K562 (cell line): Measurements from ENCODE around the gene DTX1. TPM values are rescaled to one million over a fixed set of nuclear protein-coding genes. Genes with fewer than 3 reads are reported as not detected.

Source experiments
- ATAC-seq: fragments of 200-7000 bp; cut with Tn5 transposase; 3 replicates; pipeline ENCODE4 v1.9.1; 2020; ENCODE audit warnings: moderate library complexity
- BruUV-seq: library from RNA; stranded (reverse); fragments of 400-500 nt; replicated peaks from 2 replicates; lab custom pipeline; 2021; lab: Mats Ljungman, UMichigan
- CTCF ChIA-PET: fragments of 300-600 bp; formaldehyde crosslinking; extraction: SDS; loops from one replicate; lab custom pipeline; 2021; ENCODE audit warnings: low intra/inter-chr PET ratio; lab: Yijun Ruan, JAX
- POLR2A ChIA-PET: fragments of 300-600, 350-650 bp; sonication (Branson Sonifier 250); formaldehyde crosslinking; extraction: SDS; loops from one replicate; lab custom pipeline; 2021; ENCODE audit warnings: antibody characterized with exemption, inconsistent platforms; lab: Yijun Ruan, JAX
- DNase-seq, 4 experiments: peaks; one replicate each; pipeline versions ENCODE4 v3.0.0 to v3.0.0-alpha.2; 2011 to 2018; ENCODE audit warnings: low spot score in 3 of 4, mixed read lengths in 3 of 4; ENCODE audit errors: extremely low read depth in 1 of 4
- FAIRE-seq: peaks from 2 replicates; lab custom pipeline; 2011; peaks lifted over from hg19 to GRCh38; lab: Jason Lieb, UNC
- H2AFZ ChIP-seq: 2 replicates; pipeline ENCODE4 v1.6.0; 2011; ENCODE audit warnings: low read depth, low read length, control low read depth, inconsistent platforms
- H3K27ac ChIP-seq: fragments of 200-600 bp; 3 replicates; pipeline ENCODE4 v1.8.0; 2011; ENCODE audit warnings: low read depth, mild to moderate bottlenecking, control low read depth, inconsistent platforms, low read length, moderate library complexity, mixed read lengths; ENCODE audit errors: extremely low read depth
- H3K27me3 ChIP-seq, 2 experiments: fragments of 300-600 bp in 1 of 2; 2 replicates in 1 of 2; 3 replicates in 1 of 2; pipeline versions ENCODE4 v1.6.0 to v1.8.0; 2011; ENCODE audit warnings: inconsistent platforms in 2 of 2, low read length in 2 of 2, mild to moderate bottlenecking in 1 of 2, mixed read lengths in 1 of 2, moderate library complexity in 1 of 2; ENCODE audit not compliant: control insufficient read depth in 2 of 2, insufficient read depth in 2 of 2
- H3K36me3 ChIP-seq: fragments of 300-600 bp; 3 replicates; pipeline ENCODE4 v1.8.0; 2011; ENCODE audit warnings: mild to moderate bottlenecking, low read length, inconsistent platforms; ENCODE audit not compliant: control insufficient read depth, insufficient read depth
- H3K4me1 ChIP-seq, 2 experiments: fragments of 200-600 bp in 1 of 2; replicated peaks in 1 of 2; 2 replicates in 1 of 2; 3 replicates in 1 of 2; pipeline versions ENCODE4 v1.5.1 to v1.8.0; 2011; ENCODE audit warnings: inconsistent platforms in 2 of 2, low read length in 2 of 2, mild to moderate bottlenecking in 1 of 2, mixed read lengths in 1 of 2, moderate library complexity in 1 of 2; ENCODE audit not compliant: control insufficient read depth in 2 of 2, insufficient read depth in 2 of 2
- H3K4me2 ChIP-seq: 2 replicates; pipeline ENCODE4 v1.6.1; 2011; ENCODE audit warnings: low read length, control low read depth, inconsistent platforms, mixed read lengths; ENCODE audit not compliant: insufficient read depth
- H3K4me3 ChIP-seq: fragments of 200-600 bp; sonication (generic), shearing (Covaris generic); 2 replicates; pipeline ENCODE4 v1.5.1; 2016; ENCODE audit warnings: control low read depth, inconsistent platforms
- H3K79me2 ChIP-seq: fragments of 200-600 bp; 3 replicates; pipeline ENCODE4 v1.8.0; 2011; ENCODE audit warnings: low read length, inconsistent platforms; ENCODE audit not compliant: control insufficient read depth, insufficient read depth
- H3K9ac ChIP-seq, 2 experiments: 2 replicates each; pipeline versions ENCODE4 v1.6.0 to v1.6.1; 2011; ENCODE audit warnings: low read depth in 2 of 2, low read length in 2 of 2, control low read depth in 1 of 2, inconsistent platforms in 1 of 2, mild to moderate bottlenecking in 1 of 2, mixed read lengths in 1 of 2; ENCODE audit not compliant: insufficient read depth in 1 of 2
- H3K9me1 ChIP-seq: one replicate; pipeline ENCODE4 v1.6.0; 2011; ENCODE audit warnings: inconsistent platforms, mild to moderate bottlenecking, low read length, moderate library complexity; ENCODE audit not compliant: control insufficient read depth, insufficient read depth
- H3K9me3 ChIP-seq: replicated peaks from 2 replicates; pipeline ENCODE4 v1.5.1; 2011; ENCODE audit warnings: low read depth, low read length, inconsistent platforms; ENCODE audit not compliant: control insufficient read depth, insufficient read depth
- H4K20me1 ChIP-seq: replicated peaks from 2 replicates; pipeline ENCODE4 v1.6.1; 2011; ENCODE audit warnings: low read length, inconsistent platforms, mixed read lengths; ENCODE audit not compliant: control insufficient read depth, insufficient read depth
- CC2D1A ChIP-seq: fragments of 450-650 bp; IDR thresholded peaks from 2 replicates; pipeline ENCODE4 v1.6.1; 2017; ENCODE audit warnings: mild to moderate bottlenecking
- GTF2E2 ChIP-seq: fragments of 200-800 bp; sonication (Bioruptor generic); IDR thresholded peaks from 2 replicates; pipeline ENCODE4 v1.6.1; 2016; ENCODE audit warnings: missing genetic modification characterization, missing compliant biosample characterization
- KAT8 ChIP-seq: fragments of 450-650 bp; IDR thresholded peaks from 2 replicates; pipeline ENCODE4 v1.6.1; 2016; ENCODE audit warnings: low read depth, mild to moderate bottlenecking
- KDM1A ChIP-seq, 2 experiments: fragments of 450-650 bp; IDR thresholded peaks; 2 replicates each; pipeline ENCODE4 v1.6.1; 2016; ENCODE audit warnings: mild to moderate bottlenecking in 2 of 2
- KLF10 ChIP-seq: fragments of 250-450 bp; sonication (Bioruptor Pico); IDR thresholded peaks from 2 replicates; pipeline ENCODE4 v1.6.1; 2021; ENCODE audit warnings: matching md5 sums
- PCBP1 ChIP-seq: fragments of 200-400 bp; formaldehyde crosslinking; IDR thresholded peaks from 2 replicates; pipeline ENCODE4 v1.6.1; 2018; ENCODE audit warnings: mild to moderate bottlenecking, low read depth, low read length; ENCODE audit not compliant: poor library complexity, severe bottlenecking
- RFX1 ChIP-seq: fragments of 450-650 bp; IDR thresholded peaks from 2 replicates; pipeline ENCODE4 v1.6.1; 2016; ENCODE audit warnings: mild to moderate bottlenecking, moderate library complexity
- RHOXF2B ChIP-seq: fragments of 250-450 bp; sonication (Bioruptor Pico); conservative IDR thresholded peaks from 2 replicates; pipeline ENCODE4 v1.5.1; 2021
- TEAD4 ChIP-seq, 2 experiments: sonication (generic) in 1 of 2; formaldehyde crosslinking in 1 of 2; IDR thresholded peaks; 2 replicates each; pipeline versions ENCODE4 v1.6.1 to v1.8.0; 2012 to 2022; ENCODE audit warnings: borderline replicate concordance in 1 of 2, inconsistent platforms in 1 of 2, low read length in 1 of 2, mild to moderate bottlenecking in 1 of 2, missing genetic modification reagents in 1 of 2
- ZFP36 ChIP-seq: fragments of 150-350 bp; IDR thresholded peaks from 2 replicates; pipeline ENCODE4 v1.6.1; 2018; ENCODE audit warnings: low read length, low read depth; ENCODE audit not compliant: partially characterized antibody
- ZNF324 ChIP-seq: fragments of 250-450 bp; sonication (Bioruptor Pico); IDR thresholded peaks from 2 replicates; pipeline ENCODE4 v1.4.0; 2020; ENCODE audit warnings: mild to moderate bottlenecking
- WGBS: fragments of 100-300 bp; shearing (Covaris generic); methylation state at CpG from one replicate; pipeline ENCODE4 v1.1.6; 2016; ENCODE audit warnings: low coverage, mixed read lengths; ENCODE audit not compliant: insufficient coverage; ENCODE audit errors: missing lambda C conversion rate; 5-methylcytosine and 5-hydroxymethylcytosine counted together
- in situ Hi-C: fragments of 300-500 bp; cut with MboI; formaldehyde crosslinking; loops from 4 replicates; pipeline ENCODE4 v1.15.0; 2018; ENCODE audit warnings: inconsistent platforms, mixed read lengths
- intact Hi-C: fragments of 100-400 bp; cut with micrococcal nuclease; formaldehyde crosslinking; loops from 2 replicates; pipeline ENCODE4 v1.14.2; 2022
- polyA plus RNA-seq, 8 experiments: library from polyadenylated mRNA; depleted of rRNA in 4 of 8; stranded (reverse) in 5 of 8; unstranded in 3 of 8; fragments of >200 nt; fragmentation: Nextera tagmentation in 2 of 8; fragmentation: Illumina TruSeq in 1 of 8; extraction: Ambion mirVana in 2 of 8; extraction: Trizol in 1 of 8; gene quantifications; 2 replicates each; pipeline versions ENCODE4 v1.2.1 to v1.2.3, GENCODE V29; 2011 to 2014; ENCODE audit warnings: inconsistent platforms in 1 of 8, missing spikeins in 1 of 8
- total RNA-seq, 7 experiments: library from RNA; depleted of rRNA in 6 of 7; stranded (reverse); fragments of >200 nt in 6 of 7; fragmentation: Illumina TruSeq in 2 of 7; extraction: Trizol in 2 of 7; gene quantifications; 2 replicates each; pipeline versions ENCODE4 v1.2.1 to v1.2.3, GENCODE V29; 2011 to 2021; ENCODE audit warnings: low replicate concordance in 1 of 7

The DTX1 gene
- total and polyA plus RNA-seq, 9 of the 15 experiments (the other 6 are each of a cell fraction or from before 2014, with no cell fraction given): not detected

- WGBS: 30% methylated on average over 13 of the region's 17 CpGs
- Histone ChIP-seq H3K27ac (no peak overlapping the region), H4K20me1 (no peaks in the 10 kb centered on the region; the same call in 1 of the 2 replicates), H3K4me3 (no peak overlapping the region), H3K4me2 (no peak overlapping the region), H3K27me3 (peaks cover 0 to 7% of the 10 kb centered on the region in 2 experiments; a peak in 2 of 5 replicates), H3K36me3 (no peaks in the 10 kb centered on the region), H3K79me2 (no peaks in the 10 kb centered on the region), H3K9me1 (no peaks in the 10 kb centered on the region), H3K9ac (no peak overlapping the region), H3K9me3 (no peaks in the 10 kb centered on the region), H2AFZ (no peak overlapping the region), H3K4me1 (peaks cover 0 to 17% of the 10 kb centered on the region in 2 experiments; a peak in 2 of 5 replicates)
- FAIRE-seq (no peak), ATAC-seq (no peak), DNase-seq (no peak)
- CTCF ChIA-PET: no interaction called here
- TF ChIP-seq KLF10: no peak
- TF ChIP-seq PCBP1: no peak
- TF ChIP-seq ZNF324 (CRISPR knock-in tag): no peak
- TF ChIP-seq KDM1A (IDR thresholded peaks at IDR 0.05): peak in 1 of 2 experiments; percentile 6; a peak in 1 of 4 replicates
- no peak for TF ChIP-seq KAT8
- TF ChIP-seq GTF2E2 (tag): no peak
- peak; percentile 59 for TF ChIP-seq RFX1
- peak; percentile 51 for TF ChIP-seq ZFP36
- no peak for TF ChIP-seq TEAD4 (IDR thresholded peaks at IDR 0.05; ENCODE audit: low read length)
- no peak for TF ChIP-seq TEAD4 (CRISPR knock-in tag; IDR thresholded peaks at IDR 0.05; ENCODE audit: borderline replicate concordance)
- no peak for TF ChIP-seq CC2D1A
- no peak for TF ChIP-seq RHOXF2B
- in situ Hi-C loops (no loop called here), intact Hi-C loops (no loop called here)
- POLR2A ChIA-PET: interaction anchor here (0.5 to 1.0 kb wide), 5 partner anchors 13 to 783 kb away, joined by 3 to 5 read pairs (median 3); no protein-coding TSS in a partner anchor
- BruUV-seq: no TSS peak
These were observed 73.3 kb downstream of the DTX1 start for GRCh38 chr12:113129664-113130456.
